D721Med (cell line): ENCODE data around the gene ANO2.

Experiments
- DNase-seq: peaks from one replicate; pipeline ENCODE4 v3.0.0; 2011; ENCODE audit warnings: low spot score; ENCODE audit not compliant: insufficient read length
- FAIRE-seq: peaks from 2 replicates; lab custom pipeline; 2011; peaks lifted over from hg19 to GRCh38; lab: Jason Lieb, UNC
- TF ChIP-seq, protein P1 (sequence below): IDR thresholded peaks from 2 replicates; pipeline ENCODE4 v1.5.1; 2012; ENCODE audit warnings: mild to moderate bottlenecking, control low read depth; ENCODE audit not compliant: insufficient read depth; ENCODE audit errors: missing control alignments

Gene ANO2

DNA sequence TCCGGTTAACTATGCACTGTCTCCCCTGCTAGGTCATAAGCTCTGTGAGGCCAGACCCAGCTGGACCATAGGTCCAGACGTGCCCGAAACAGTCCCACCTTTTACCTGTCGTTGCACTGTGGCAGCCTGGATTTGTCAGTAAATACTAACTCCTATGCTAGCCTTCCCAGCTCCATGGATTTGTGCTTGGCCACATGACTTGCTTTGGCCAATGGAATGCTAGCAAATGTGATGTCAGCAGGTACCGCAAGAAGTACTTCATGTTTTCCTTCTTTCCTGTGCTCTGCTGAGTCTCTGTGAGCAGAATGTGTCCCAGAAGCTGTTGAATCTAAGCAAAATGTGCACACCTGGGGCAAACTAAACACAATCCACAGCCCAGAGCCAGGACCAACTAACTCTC is 157.2 kb downstream of the ANO2 start:
- TF ChIP-seq, protein P1, sequence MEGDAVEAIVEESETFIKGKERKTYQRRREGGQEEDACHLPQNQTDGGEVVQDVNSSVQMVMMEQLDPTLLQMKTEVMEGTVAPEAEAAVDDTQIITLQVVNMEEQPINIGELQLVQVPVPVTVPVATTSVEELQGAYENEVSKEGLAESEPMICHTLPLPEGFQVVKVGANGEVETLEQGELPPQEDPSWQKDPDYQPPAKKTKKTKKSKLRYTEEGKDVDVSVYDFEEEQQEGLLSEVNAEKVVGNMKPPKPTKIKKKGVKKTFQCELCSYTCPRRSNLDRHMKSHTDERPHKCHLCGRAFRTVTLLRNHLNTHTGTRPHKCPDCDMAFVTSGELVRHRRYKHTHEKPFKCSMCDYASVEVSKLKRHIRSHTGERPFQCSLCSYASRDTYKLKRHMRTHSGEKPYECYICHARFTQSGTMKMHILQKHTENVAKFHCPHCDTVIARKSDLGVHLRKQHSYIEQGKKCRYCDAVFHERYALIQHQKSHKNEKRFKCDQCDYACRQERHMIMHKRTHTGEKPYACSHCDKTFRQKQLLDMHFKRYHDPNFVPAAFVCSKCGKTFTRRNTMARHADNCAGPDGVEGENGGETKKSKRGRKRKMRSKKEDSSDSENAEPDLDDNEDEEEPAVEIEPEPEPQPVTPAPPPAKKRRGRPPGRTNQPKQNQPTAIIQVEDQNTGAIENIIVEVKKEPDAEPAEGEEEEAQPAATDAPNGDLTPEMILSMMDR, result no peak
- FAIRE-seq (no peak), DNase-seq (no peak)

DNA sequence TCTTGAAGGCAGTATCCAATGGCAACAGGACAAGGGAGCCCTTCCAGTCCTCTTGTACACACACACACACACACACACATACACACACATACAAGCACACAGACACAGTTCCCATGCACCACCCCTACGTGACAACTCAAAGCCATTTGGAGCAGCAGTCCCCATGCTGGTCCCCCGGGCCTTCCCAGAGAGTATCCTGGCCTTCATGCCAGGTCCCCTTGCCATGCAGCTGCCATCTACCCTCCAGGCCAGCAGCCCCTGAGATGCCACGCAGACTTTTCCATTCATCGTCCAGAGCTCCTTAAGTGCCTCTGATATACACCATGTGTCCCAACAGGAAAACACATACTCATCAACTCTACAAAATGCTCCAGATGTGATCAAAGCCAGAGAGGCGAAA is 159.5 kb downstream of the ANO2 start:
- no peak for DNase-seq
- no peak for FAIRE-seq
- TF ChIP-seq, protein P1, result no peak

DNA sequence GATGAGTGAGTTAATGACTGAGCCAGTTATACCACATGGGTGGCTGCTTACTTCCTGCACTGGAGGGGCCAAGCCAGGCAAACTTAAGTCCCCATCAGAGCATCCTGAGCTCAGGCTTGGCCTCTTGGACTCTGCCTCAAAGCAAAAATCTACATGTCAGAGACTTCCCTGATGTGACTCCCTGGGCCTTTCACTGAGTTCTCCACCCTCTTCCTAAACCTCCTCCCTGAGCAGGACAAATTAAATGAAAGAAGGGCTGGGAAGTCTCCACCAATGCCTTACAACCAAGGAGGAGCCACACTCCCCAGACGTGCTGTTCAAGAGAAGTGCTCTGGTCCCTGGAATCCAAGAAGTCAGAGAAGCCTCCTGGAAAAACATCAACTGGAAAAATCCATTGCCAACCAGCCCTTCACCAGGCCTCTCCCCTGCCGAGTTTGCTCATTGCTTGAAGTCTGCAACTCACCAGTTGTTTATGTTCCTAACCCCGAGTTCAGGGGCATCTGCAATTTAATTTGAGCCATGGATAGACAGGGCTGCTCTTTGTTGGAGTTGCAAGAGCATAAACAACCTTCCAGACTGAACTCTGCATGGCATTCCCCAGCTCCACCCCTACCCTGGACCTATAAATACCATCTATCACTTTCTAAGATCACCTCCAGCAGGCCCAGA is 160.5 kb downstream of the ANO2 start:
- TF ChIP-seq, protein P1, result no peak
- no peak for DNase-seq
- FAIRE-seq, result no peak

DNA sequence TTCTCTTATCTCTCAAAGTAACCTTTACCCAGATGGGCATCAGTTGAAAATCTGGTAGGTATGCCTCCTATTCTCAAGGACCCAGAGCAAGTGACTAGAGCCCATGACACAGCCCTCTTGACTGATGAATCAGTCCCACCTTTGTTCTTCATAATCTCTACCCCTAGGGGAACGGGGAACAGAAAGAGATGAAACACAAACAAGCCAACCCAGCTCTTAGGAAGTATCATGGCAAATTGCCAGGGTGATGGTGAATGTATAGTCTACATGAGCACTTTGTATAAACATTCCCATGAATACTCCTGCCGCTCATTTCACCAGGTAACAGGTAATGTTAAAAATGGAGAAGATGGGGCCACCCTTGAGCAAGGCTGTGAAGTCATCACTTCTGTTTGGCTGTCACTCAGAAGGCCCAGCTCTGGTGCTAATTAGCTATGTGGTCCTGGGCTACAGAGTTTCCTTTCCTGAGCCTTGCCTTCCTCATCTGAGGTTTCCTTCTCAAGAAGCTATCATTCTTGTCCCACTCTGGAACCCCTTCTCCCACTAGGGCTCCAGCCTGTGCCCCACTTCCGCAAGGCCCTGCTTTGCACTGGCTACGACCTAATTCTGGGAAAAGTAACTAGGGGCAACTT is 161.7 kb downstream of the ANO2 start:
- FAIRE-seq (no peak), DNase-seq (no peak)
- TF ChIP-seq, protein P1, result no peak

DNA sequence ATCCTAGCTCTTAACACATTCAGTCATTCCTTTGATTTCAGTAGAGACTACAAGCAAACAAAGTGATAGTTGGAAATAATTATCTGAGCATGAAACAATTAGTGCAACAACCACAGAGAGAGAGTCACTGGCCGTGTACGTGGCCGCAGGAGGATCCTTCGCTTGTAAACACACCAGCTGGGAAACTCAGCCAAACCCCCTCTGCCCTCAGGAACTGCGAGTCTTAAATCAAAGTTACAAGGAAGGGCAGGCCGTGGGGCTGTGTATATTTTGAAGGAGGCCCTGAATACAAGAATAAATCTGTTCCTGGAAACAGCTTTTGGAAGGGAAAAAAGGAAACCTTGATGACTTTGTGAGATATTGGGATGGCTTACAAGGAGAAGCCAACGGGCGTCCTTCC is 164.5 kb downstream of the ANO2 start:
- TF ChIP-seq, protein P1, result no peak
- no peak for DNase-seq
- no peak for FAIRE-seq

DNA sequence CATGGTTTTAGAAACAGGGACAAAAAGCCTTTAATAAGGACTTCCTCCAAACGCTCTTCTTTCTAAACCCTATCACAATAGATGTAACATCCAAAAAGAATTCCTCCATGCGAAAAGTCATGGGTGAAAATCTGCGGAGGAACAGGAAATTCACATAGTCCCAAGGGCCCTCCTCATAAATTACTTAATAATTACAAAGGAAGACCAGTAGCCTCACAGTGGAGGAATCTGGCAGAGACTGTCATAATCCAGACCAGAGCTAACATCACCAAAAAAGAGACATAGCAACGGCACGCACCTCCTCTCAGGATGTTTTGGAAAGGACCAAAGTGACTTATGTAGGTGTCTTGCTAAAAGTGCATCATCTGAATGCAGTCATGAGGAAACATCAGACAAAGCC is 165.7 kb downstream of the ANO2 start:
- no peak for DNase-seq
- TF ChIP-seq, protein P1, result no peak
- FAIRE-seq, result no peak

DNA sequence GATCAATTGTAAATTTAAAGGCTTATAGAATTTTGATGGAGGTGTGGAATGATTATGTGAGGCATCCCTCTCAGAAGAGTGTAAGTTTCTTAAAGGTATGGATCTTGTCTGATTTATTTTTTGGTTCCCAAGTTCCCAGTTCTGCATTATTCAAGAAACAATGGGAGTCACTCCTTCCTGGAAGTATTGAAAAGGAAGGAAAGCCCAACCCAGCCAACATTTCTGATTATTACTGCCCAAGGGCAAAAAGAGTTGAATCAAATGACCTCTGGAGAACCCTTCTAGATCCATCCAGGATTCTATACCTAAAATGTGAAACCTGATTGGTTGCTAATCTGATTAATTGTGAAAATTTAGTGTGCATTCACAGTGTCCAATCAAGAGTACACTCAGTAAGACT is 166.2 kb downstream of the ANO2 start:
- FAIRE-seq, result no peak
- DNase-seq, result no peak
- TF ChIP-seq, protein P1, result no peak
